SK-N-SH treated with all-trans-retinoic acid at 6 μM for 48 hours (cell line): ENCODE measurements around the gene PDGFD.

Experiments used
- ARNTL ChIP-seq: fragments of 450-650 bp; formaldehyde crosslinking; IDR thresholded peaks from 2 replicates; pipeline ENCODE4 v1.5.0; 2020; ENCODE audit warnings: low read depth, mild to moderate bottlenecking, moderate library complexity, borderline replicate concordance
- BACH2 ChIP-seq: fragments of 250-450 bp; sonication (Bioruptor Pico); IDR thresholded peaks from 2 replicates; pipeline ENCODE4 v1.9.0; 2021; ENCODE audit warnings: mild to moderate bottlenecking, borderline replicate concordance
- CSDC2 ChIP-seq: fragments of 250-450 bp; sonication (Bioruptor Pico); IDR thresholded peaks from 2 replicates; pipeline ENCODE4 v1.5.0; 2020; ENCODE audit warnings: mild to moderate bottlenecking, moderate library complexity
- ISL1 ChIP-seq: fragments of 250-450 bp; sonication (Bioruptor Pico); IDR thresholded peaks from 2 replicates; pipeline ENCODE4 v2.1.2; 2022; ENCODE audit warnings: mild to moderate bottlenecking, moderate library complexity
- OSR1 ChIP-seq: fragments of 250-450 bp; sonication (Bioruptor Pico); IDR thresholded peaks from 2 replicates; pipeline ENCODE4 v1.8.0; 2022; ENCODE audit warnings: moderate library complexity, mild to moderate bottlenecking, inconsistent platforms
- PATZ1 ChIP-seq: fragments of 250-450 bp; sonication (Bioruptor Pico); IDR thresholded peaks from 2 replicates; pipeline ENCODE4 v1.8.0; 2020; ENCODE audit warnings: mild to moderate bottlenecking, moderate library complexity, borderline replicate concordance
- RARB ChIP-seq: fragments of 250-450 bp; sonication (Bioruptor Pico); IDR thresholded peaks from 2 replicates; pipeline ENCODE4 v1.8.0; 2021; ENCODE audit warnings: mild to moderate bottlenecking, moderate library complexity
- SNAI2 ChIP-seq: fragments of 250-450 bp; sonication (Bioruptor Pico); IDR thresholded peaks from 2 replicates; pipeline ENCODE4 v1.5.0; 2020; ENCODE audit warnings: mild to moderate bottlenecking, moderate library complexity
- TOX ChIP-seq: fragments of 250-450 bp; sonication (Bioruptor Pico); IDR thresholded peaks from 2 replicates; pipeline ENCODE4 v1.8.0; 2021; ENCODE audit warnings: mild to moderate bottlenecking, moderate library complexity, borderline replicate concordance
- ZFP30 ChIP-seq: fragments of 450-650 bp; formaldehyde crosslinking; IDR thresholded peaks from 2 replicates; pipeline ENCODE4 v1.5.0; 2022; ENCODE audit warnings: mild to moderate bottlenecking, moderate library complexity
- ZNF8 ChIP-seq: fragments of 450-650 bp; formaldehyde crosslinking; IDR thresholded peaks from 2 replicates; pipeline ENCODE4 v1.5.0; 2020; ENCODE audit warnings: mild to moderate bottlenecking, moderate library complexity
- TF ChIP-seq, protein P1 (sequence below): fragments of 250-450 bp; sonication (Bioruptor Pico); IDR thresholded peaks from 2 replicates; pipeline ENCODE4 v1.5.0; 2020; ENCODE audit warnings: mild to moderate bottlenecking, moderate library complexity

DNA sequence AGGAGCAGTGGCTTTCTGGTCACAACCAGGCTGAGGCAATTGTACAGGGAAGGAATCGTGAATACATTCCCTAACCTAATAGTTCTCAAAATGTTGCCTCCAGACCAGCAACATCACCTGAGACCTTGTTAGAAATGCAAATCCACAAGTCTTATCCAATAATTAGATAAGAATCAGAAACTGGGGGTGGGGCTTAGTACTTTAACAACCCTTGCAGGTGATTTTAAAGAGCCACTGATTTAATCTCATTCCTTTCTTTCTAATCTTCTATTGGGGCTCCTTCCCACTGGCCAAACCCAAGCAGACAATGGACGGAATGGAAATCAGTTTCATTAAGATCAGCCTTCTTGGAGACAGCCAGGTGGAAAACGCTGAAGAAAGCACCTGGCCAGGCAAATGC is 269.9 kb downstream of the PDGFD start:
- TF ChIP-seq RARB (no peak), PATZ1 (CRISPR knock-in tag) (no peak), ARNTL (CRISPR knock-in tag) (no peak), SNAI2 (CRISPR knock-in tag) (no peak), ZNF8 (no peak), CSDC2 (no peak), TOX (CRISPR knock-in tag) (no peak), ISL1 (CRISPR knock-in tag) (no peak), OSR1 (CRISPR knock-in tag) (no peak), BACH2 (CRISPR knock-in tag) (no peak), ZFP30 (CRISPR knock-in tag) (no peak)
- TF ChIP-seq, protein P1, sequence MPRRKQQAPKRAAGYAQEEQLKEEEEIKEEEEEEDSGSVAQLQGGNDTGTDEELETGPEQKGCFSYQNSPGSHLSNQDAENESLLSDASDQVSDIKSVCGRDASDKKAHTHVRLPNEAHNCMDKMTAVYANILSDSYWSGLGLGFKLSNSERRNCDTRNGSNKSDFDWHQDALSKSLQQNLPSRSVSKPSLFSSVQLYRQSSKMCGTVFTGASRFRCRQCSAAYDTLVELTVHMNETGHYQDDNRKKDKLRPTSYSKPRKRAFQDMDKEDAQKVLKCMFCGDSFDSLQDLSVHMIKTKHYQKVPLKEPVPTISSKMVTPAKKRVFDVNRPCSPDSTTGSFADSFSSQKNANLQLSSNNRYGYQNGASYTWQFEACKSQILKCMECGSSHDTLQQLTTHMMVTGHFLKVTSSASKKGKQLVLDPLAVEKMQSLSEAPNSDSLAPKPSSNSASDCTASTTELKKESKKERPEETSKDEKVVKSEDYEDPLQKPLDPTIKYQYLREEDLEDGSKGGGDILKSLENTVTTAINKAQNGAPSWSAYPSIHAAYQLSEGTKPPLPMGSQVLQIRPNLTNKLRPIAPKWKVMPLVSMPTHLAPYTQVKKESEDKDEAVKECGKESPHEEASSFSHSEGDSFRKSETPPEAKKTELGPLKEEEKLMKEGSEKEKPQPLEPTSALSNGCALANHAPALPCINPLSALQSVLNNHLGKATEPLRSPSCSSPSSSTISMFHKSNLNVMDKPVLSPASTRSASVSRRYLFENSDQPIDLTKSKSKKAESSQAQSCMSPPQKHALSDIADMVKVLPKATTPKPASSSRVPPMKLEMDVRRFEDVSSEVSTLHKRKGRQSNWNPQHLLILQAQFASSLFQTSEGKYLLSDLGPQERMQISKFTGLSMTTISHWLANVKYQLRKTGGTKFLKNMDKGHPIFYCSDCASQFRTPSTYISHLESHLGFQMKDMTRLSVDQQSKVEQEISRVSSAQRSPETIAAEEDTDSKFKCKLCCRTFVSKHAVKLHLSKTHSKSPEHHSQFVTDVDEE (CRISPR knock-in tag) = no peak
